Esophagus squamous epithelium (tissue), 4 donors: ENCODE measurements around the gene BEX4.

Source experiments
- POLR2A ChIP-seq, 4 donors: fragments of 450-650 bp; IDR thresholded peaks; one replicate each; pipeline ENCODE4 v1.6.1; 2017; ENCODE audit warnings: antibody characterized with exemption in 4 of 4, mild to moderate bottlenecking in 4 of 4, moderate library complexity in 3 of 4
- TF ChIP-seq, protein P1 (sequence below), 6 experiments: fragments of 450-650 bp in 4 of 6; fragments of 200-600 bp in 2 of 6; sonication (generic) in 2 of 6; IDR thresholded peaks; one replicate each; pipeline ENCODE4 v1.5.1; 2016 to 2019; ENCODE audit warnings: antibody characterized with exemption in 6 of 6, mild to moderate bottlenecking in 4 of 6, moderate library complexity in 4 of 6

DNA sequence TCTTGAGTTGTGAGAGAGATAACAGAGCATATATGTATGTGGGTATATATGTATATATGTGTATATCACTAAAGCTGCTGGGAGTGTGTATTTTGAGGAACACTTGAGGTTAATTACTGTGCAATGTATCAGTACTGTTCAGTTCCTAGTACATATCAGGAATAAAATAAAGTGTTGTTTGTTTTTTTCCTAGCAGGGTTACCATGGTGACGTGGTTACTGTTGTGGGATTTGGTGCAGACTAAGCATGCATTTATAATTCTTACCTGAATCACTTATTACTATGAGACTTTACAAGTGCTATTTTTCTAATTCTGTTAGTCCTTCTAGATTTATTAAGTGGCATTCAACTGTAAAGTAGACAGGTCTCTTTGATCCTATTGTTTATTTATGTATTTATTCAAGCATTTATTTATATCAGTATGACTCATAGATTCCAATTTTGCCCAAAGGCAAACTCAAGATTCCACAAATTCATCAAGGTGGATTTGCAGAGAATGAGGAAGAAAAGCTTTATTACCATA, 26.9 kb upstream of the BEX4 start:
- TF ChIP-seq, protein P1, sequence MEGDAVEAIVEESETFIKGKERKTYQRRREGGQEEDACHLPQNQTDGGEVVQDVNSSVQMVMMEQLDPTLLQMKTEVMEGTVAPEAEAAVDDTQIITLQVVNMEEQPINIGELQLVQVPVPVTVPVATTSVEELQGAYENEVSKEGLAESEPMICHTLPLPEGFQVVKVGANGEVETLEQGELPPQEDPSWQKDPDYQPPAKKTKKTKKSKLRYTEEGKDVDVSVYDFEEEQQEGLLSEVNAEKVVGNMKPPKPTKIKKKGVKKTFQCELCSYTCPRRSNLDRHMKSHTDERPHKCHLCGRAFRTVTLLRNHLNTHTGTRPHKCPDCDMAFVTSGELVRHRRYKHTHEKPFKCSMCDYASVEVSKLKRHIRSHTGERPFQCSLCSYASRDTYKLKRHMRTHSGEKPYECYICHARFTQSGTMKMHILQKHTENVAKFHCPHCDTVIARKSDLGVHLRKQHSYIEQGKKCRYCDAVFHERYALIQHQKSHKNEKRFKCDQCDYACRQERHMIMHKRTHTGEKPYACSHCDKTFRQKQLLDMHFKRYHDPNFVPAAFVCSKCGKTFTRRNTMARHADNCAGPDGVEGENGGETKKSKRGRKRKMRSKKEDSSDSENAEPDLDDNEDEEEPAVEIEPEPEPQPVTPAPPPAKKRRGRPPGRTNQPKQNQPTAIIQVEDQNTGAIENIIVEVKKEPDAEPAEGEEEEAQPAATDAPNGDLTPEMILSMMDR (IDR thresholded peaks at IDR 0.05), result no peak
- no peak for TF ChIP-seq POLR2A (IDR thresholded peaks at IDR 0.05)
